Mucosa of rectum (tissue), 2 donors: Measurements from ENCODE around the gene CD9.

Experiments
- H3K27ac ChIP-seq, 2 donors: one replicate each; pipeline ENCODE4 v1.7.0; 2013; ENCODE audit warnings: inconsistent platforms in 2 of 2, low read depth in 2 of 2, low read length in 2 of 2
- H3K27me3 ChIP-seq, 2 donors: one replicate each; pipeline ENCODE4 v1.7.0; 2013; ENCODE audit warnings: low read length in 2 of 2; ENCODE audit not compliant: control insufficient read depth in 2 of 2, insufficient read depth in 2 of 2
- H3K36me3 ChIP-seq, 2 donors: one replicate each; pipeline ENCODE4 v1.7.0; 2013; ENCODE audit warnings: low read length in 2 of 2; ENCODE audit not compliant: control insufficient read depth in 2 of 2, insufficient read depth in 2 of 2
- H3K4me1 ChIP-seq, 2 donors: one replicate each; pipeline ENCODE4 v1.7.0; 2013; ENCODE audit warnings: low read length in 2 of 2, mild to moderate bottlenecking in 1 of 2; ENCODE audit not compliant: control insufficient read depth in 2 of 2, insufficient read depth in 2 of 2
- H3K4me3 ChIP-seq, 2 donors: one replicate each; pipeline ENCODE4 v1.7.0; 2013; ENCODE audit warnings: low read length in 2 of 2
- H3K9ac ChIP-seq, 2 donors: one replicate each; pipeline ENCODE4 v1.7.0; 2013; ENCODE audit warnings: low read length in 2 of 2, low read depth in 1 of 2, mild to moderate bottlenecking in 1 of 2
- H3K9me3 ChIP-seq, 2 donors: one replicate each; pipeline ENCODE4 v1.7.0; 2013; ENCODE audit warnings: low read length in 2 of 2; ENCODE audit not compliant: control insufficient read depth in 2 of 2
- donor health status: healthy.
- donor health status: Normal muscosa, but diverticular disease.

Gene CD9

GRCh38 chr12:6199531-6200255, 507 bp upstream of the CD9 start:
- Histone ChIP-seq H3K27ac (peak overlapping the region; percentile 93 to 98), H3K9me3 (no peaks in the 10 kb centered on the region), H3K27me3 (no peaks in the 10 kb centered on the region), H3K4me3 (peak overlapping the region; percentile 62 to 73), H3K4me1 (peaks cover 49 to 65% of the 10 kb centered on the region in 2 donors), H3K36me3 (no peaks in the 10 kb centered on the region), H3K9ac (peak overlapping the region; percentile 77 to 82)

- H3K9ac ChIP-seq: peak overlapping the region; percentile 99 to 100
- peak overlapping the region; percentile 98 for H3K27ac ChIP-seq
- H3K27me3 ChIP-seq: no peaks in the 10 kb centered on the region
- H3K4me3 ChIP-seq: peak overlapping the region; percentile 89 to 92
- no peaks in the 10 kb centered on the region for H3K9me3 ChIP-seq
- H3K36me3 ChIP-seq: no peaks in the 10 kb centered on the region
- H3K4me1 ChIP-seq: peaks cover 58 to 68% of the 10 kb centered on the region in 2 donors
Measured at GRCh38 chr12:6201213-6201608, 1.0 kb downstream of the CD9 start.

GRCh38 chr12:6201826-6202225, 1.6 kb downstream of the CD9 start:
- Histone ChIP-seq H3K9me3 (no peaks in the 10 kb centered on the region), H3K36me3 (no peaks in the 10 kb centered on the region), H3K4me1 (peaks cover 63 to 72% of the 10 kb centered on the region in 2 donors), H3K27ac (peak overlapping the region; percentile 98), H3K4me3 (peak overlapping the region; percentile 89 to 92), H3K27me3 (no peaks in the 10 kb centered on the region), H3K9ac (peak overlapping the region; percentile 99 to 100)

- Histone ChIP-seq H3K27me3 (no peaks in the 10 kb centered on the region), H3K9ac (peak overlapping the region; percentile 99 to 100), H3K4me3 (peak overlapping the region; percentile 89 to 92), H3K27ac (peak overlapping the region; percentile 98), H3K9me3 (no peaks in the 10 kb centered on the region), H3K36me3 (no peaks in the 10 kb centered on the region), H3K4me1 (peaks cover 68 to 76% of the 10 kb centered on the region in 2 donors)
Measured at GRCh38 chr12:6202304-6202703, 2.1 kb downstream of the CD9 start.

GRCh38 chr12:6202846-6203245, 2.6 kb downstream of the CD9 start:
- Histone ChIP-seq H3K27ac (peak overlapping the region; percentile 98), H3K4me1 (peaks cover 72 to 80% of the 10 kb centered on the region in 2 donors), H3K27me3 (no peaks in the 10 kb centered on the region), H3K9ac (peak overlapping the region; percentile 99 to 100), H3K36me3 (no peaks in the 10 kb centered on the region), H3K9me3 (no peaks in the 10 kb centered on the region), H3K4me3 (peak overlapping the region; percentile 89 to 92)

GRCh38 chr12:6203601-6204000, 3.4 kb downstream of the CD9 start:
- H3K9me3 ChIP-seq: no peaks in the 10 kb centered on the region
- peaks cover 71 to 77% of the 10 kb centered on the region in 2 donors for H3K4me1 ChIP-seq
- H3K4me3 ChIP-seq: peak overlapping the region; percentile 0 to 92
- peak overlapping the region; percentile 10 to 99 for H3K9ac ChIP-seq
- H3K36me3 ChIP-seq: no peaks in the 10 kb centered on the region
- no peaks in the 10 kb centered on the region for H3K27me3 ChIP-seq
- H3K27ac ChIP-seq: peak overlapping the region; percentile 11 to 98

GRCh38 chr12:6204533-6205143, 4.4 kb downstream of the CD9 start:
- Histone ChIP-seq H3K4me1 (peaks cover 67 to 71% of the 10 kb centered on the region in 2 donors), H3K27ac (peak overlapping the region; percentile 67 to 76), H3K9ac (peak overlapping the region; percentile 35 to 62), H3K9me3 (no peaks in the 10 kb centered on the region), H3K27me3 (no peaks in the 10 kb centered on the region), H3K36me3 (peaks cover 0 to 4% of the 10 kb centered on the region in 2 donors), H3K4me3 (peak overlapping the region in 1 of 2 donors; percentile 28)

GRCh38 chr12:6205144-6205539, 4.9 kb downstream of the CD9 start:
- Histone ChIP-seq H3K9ac (peak overlapping the region; percentile 35 to 62), H3K36me3 (peaks cover 0 to 4% of the 10 kb centered on the region in 2 donors), H3K9me3 (no peaks in the 10 kb centered on the region), H3K27me3 (no peaks in the 10 kb centered on the region), H3K27ac (peak overlapping the region; percentile 67 to 76), H3K4me3 (peak overlapping the region in 1 of 2 donors; percentile 28), H3K4me1 (peaks cover 71 to 73% of the 10 kb centered on the region in 2 donors)

- H3K4me3 ChIP-seq: no peak overlapping the region
- H3K27me3 ChIP-seq: no peaks in the 10 kb centered on the region
- no peaks in the 10 kb centered on the region for H3K9me3 ChIP-seq
- peaks cover 75 to 79% of the 10 kb centered on the region in 2 donors for H3K4me1 ChIP-seq
- peaks cover 0 to 4% of the 10 kb centered on the region in 2 donors for H3K36me3 ChIP-seq
- H3K9ac ChIP-seq: peak overlapping the region; percentile 44 to 62
- peak overlapping the region; percentile 67 to 76 for H3K27ac ChIP-seq
Measured at GRCh38 chr12:6205761-6206160, 5.6 kb downstream of the CD9 start.

GRCh38 chr12:6206327-6206726, 6.1 kb downstream of the CD9 start:
- Histone ChIP-seq H3K36me3 (peaks cover 1 to 6% of the 10 kb centered on the region in 2 donors), H3K9ac (no peak overlapping the region)

More at GRCh38 chr12:6206327-6206726, 6.1 kb downstream of the CD9 start:
- no peaks in the 10 kb centered on the region for H3K27me3 ChIP-seq
- peaks cover 77 to 85% of the 10 kb centered on the region in 2 donors for H3K4me1 ChIP-seq
- H3K27ac ChIP-seq: peak overlapping the region; percentile 67 to 76
- no peak overlapping the region for H3K4me3 ChIP-seq
- H3K9me3 ChIP-seq: no peaks in the 10 kb centered on the region
